ENCODE results near the gene CD164L2.
"Not testable (repeated sequence)": the region's sequence is repeated elsewhere in the genome, so short reads cannot be mapped to it uniquely, and the experiment has no call there.

CD164L2 gene

DNA sequence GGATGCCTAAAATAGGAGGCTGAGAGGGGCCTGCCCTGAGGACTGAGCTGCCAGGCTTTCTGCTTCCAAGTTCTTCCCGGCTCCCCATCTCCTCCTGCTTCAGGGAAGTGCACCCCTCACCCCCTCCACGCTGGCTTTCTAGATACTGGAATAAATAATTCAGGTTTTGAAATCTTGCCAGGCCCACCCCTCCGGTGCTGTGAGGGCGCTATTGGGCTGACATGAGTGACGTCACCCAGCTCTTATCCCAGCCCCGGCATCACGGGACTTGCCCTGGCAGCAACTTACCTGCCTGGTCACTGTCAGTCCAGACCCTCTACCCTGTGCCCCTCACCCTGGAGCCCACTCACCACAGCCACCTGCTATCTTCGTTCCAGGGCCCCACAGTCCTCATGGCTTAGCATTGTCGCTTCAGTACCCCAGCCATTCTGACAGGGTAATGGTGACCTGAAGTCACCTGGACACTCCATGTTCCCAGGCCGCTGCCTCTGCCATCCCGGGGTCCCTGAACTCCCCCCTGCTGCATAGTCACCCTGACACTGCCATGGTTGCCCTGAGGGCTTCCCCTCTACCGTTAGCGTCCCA lies 8.5 kb upstream of the CD164L2 start:
- no peaks in the 10 kb centered on the region for H3K36me3 ChIP-seq (ENCODE audit: insufficient read depth, low read length)
- peaks cover 9% of the 10 kb centered on the region for H3K27me3 ChIP-seq (ENCODE audit: insufficient read depth, low read length)
- H3K4me3 ChIP-seq (ENCODE audit: low read length), result peak overlapping the region; percentile 20
- no peak overlapping the region for H2AFZ ChIP-seq (ENCODE audit: low read depth, low read length)
- no peaks in the 10 kb centered on the region for H3K9me3 ChIP-seq (ENCODE audit: low read length)
- peaks cover 8% of the 10 kb centered on the region for H3K4me1 ChIP-seq (ENCODE audit: insufficient read depth, low read length)

GRCh38 chr1:27388337-27389005 lies 5.3 kb upstream of the CD164L2 start:
- no peak overlapping the region for H2AFZ ChIP-seq (ENCODE audit: low read depth, low read length)
- H3K9me3 ChIP-seq (ENCODE audit: low read length), result no peaks in the 10 kb centered on the region
- H3K27me3 ChIP-seq (ENCODE audit: insufficient read depth, low read length), result peaks cover 14% of the 10 kb centered on the region
- H3K4me3 ChIP-seq (ENCODE audit: low read length), result no peak overlapping the region
- peaks cover 6% of the 10 kb centered on the region for H3K4me1 ChIP-seq (ENCODE audit: insufficient read depth, low read length)
- H3K36me3 ChIP-seq (ENCODE audit: insufficient read depth, low read length), result no peaks in the 10 kb centered on the region

GRCh38 chr1:27384797-27385196 lies 1.7 kb upstream of the CD164L2 start:
- H3K27me3 ChIP-seq (ENCODE audit: insufficient read depth, low read length), result peaks cover 31% of the 10 kb centered on the region
- H3K4me1 ChIP-seq (ENCODE audit: insufficient read depth, low read length); H2AFZ ChIP-seq (ENCODE audit: low read depth, low read length); H3K36me3 ChIP-seq (ENCODE audit: insufficient read depth, low read length); H3K9me3 ChIP-seq (ENCODE audit: low read length); H3K4me3 ChIP-seq (ENCODE audit: low read length): not testable (repeated sequence)

GRCh38 chr1:27383661-27384060 lies 528 bp upstream of the CD164L2 start:
- H3K4me1 ChIP-seq (ENCODE audit: insufficient read depth, low read length), result no peaks in the 10 kb centered on the region
- no peak overlapping the region for H2AFZ ChIP-seq (ENCODE audit: low read depth, low read length)
- no peaks in the 10 kb centered on the region for H3K9me3 ChIP-seq (ENCODE audit: low read length)
- H3K27me3 ChIP-seq (ENCODE audit: insufficient read depth, low read length), result peaks cover 34% of the 10 kb centered on the region
- no peaks in the 10 kb centered on the region for H3K36me3 ChIP-seq (ENCODE audit: insufficient read depth, low read length)
- no peak overlapping the region for H3K4me3 ChIP-seq (ENCODE audit: low read length)

DNA sequence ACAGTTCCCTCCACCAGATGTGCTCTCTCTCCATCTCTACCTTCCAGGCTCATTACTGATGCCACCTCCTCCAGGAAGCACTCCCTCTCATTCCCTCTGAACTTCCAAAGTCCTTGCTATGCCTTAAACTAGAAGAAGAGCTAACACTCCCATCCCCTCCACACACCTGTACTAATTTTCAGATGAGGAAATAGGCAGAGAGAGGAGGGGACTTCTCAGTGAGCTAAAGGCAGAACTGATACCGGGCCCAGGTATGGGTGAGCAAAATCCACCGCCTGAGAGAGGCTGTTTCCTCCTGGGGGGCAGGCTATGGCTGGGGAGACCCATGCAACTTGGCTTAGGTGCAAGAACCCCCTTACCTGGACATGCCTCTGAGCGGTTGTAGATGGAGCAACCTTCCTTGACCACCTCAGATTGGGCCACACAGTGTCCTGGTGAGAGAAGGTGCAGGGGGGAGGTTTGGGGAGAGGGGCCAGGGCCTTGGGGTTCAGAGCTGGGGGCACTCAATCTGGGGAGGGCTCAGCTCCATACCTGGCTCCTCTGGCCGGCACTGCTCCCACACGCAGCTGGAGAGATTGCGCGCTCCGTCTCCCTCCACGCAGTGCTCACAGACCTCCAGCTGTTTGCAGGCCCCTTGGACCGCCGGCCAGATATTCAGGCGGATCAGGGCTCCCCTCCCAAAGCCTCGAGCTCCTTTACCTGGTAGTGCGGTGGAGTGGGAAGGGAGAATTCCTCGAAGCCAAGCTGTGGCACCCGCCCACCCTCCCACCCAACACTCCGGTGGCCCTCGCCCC lies 967 bp downstream of the CD164L2 start:
- Histone ChIP-seq H2AFZ (ENCODE audit: low read depth, low read length) (no peak overlapping the region), H3K4me1 (ENCODE audit: insufficient read depth, low read length) (no peaks in the 10 kb centered on the region)

DNA sequence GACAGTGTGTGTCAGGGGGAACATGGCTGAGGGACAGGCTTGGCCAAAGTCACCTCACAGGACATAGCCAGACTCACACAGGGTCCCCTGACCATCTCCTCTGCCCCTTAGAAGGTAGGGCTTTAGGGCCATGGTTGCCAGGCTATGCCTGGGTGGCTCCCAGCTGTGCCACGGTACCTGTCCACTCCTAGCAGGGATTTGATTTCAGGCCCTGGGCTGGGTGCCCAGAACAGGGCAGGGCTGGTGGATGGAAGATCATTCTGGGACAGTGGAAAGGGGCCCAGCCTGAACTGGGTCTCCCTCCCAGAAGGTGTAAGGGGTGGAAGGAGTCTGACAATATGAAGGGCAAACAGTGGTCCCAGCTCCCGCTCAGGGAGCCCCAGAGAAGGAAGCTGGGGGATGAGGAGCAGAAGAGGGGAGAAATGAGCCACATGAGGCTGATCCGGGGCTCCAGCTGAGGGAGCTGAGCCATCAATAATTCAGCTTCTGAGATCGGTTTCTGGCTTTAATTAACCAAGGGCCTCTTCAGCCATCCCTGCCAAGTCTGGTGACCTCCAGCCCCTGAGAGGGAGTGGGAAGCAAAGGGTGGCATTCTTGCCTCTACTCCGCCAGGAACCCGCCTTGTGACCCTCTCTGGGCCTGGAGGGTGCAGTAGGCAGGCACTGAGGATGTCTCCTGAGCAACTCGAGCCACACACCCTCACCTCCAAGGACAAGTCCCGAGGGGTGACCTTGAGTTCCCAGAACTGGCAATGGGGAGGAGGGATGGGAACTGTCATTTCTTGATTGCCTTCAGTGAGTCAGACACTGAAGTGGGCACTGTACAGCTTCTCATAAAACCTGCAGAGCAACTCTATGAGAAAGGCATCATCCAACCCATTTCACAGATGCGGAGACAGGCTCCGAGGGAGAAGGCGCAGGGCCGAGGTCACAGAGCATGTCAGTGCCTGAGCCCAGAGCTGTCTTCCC lies 2.1 kb downstream of the CD164L2 start:
- H2AFZ ChIP-seq (ENCODE audit: low read depth, low read length), result no peak overlapping the region
- no peaks in the 10 kb centered on the region for H3K4me1 ChIP-seq (ENCODE audit: insufficient read depth, low read length)
- no peaks in the 10 kb centered on the region for H3K36me3 ChIP-seq (ENCODE audit: insufficient read depth, low read length)
- peaks cover 34% of the 10 kb centered on the region for H3K27me3 ChIP-seq (ENCODE audit: insufficient read depth, low read length)
- H3K9me3 ChIP-seq (ENCODE audit: low read length), result no peaks in the 10 kb centered on the region
- H3K4me3 ChIP-seq (ENCODE audit: low read length), result no peak overlapping the region

More for the DNA sequence above, 967 bp downstream of the CD164L2 start:
- Histone ChIP-seq H3K36me3 (ENCODE audit: insufficient read depth, low read length) (no peaks in the 10 kb centered on the region), H3K4me3 (ENCODE audit: low read length) (no peak overlapping the region), H3K27me3 (ENCODE audit: insufficient read depth, low read length) (peaks cover 34% of the 10 kb centered on the region), H3K9me3 (ENCODE audit: low read length) (no peaks in the 10 kb centered on the region)

DNA sequence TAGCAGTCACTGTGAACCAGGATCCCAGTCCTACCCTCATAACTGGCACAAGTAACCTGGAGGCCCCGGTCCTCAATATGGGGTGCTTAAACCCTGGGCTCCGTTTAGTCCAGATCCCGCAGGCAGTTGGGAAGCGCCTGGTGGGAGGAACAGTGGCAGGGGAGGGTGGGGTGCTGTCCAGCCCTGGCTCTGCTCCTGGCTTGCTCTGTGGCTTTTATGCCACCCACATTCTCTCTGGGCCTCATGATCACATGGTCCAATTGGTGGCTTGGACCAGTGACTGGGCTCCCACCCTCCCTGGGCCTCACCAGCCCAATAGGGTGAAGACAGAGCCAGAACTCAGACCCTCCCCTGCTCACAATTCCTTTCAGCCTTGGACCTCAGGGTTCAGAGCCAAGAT lies 2.9 kb downstream of the CD164L2 start:
- H3K9me3 ChIP-seq (ENCODE audit: low read length), result no peaks in the 10 kb centered on the region
- no peaks in the 10 kb centered on the region for H3K4me1 ChIP-seq (ENCODE audit: insufficient read depth, low read length)
- no peaks in the 10 kb centered on the region for H3K36me3 ChIP-seq (ENCODE audit: insufficient read depth, low read length)
- H2AFZ ChIP-seq (ENCODE audit: low read depth, low read length), result no peak overlapping the region
- H3K27me3 ChIP-seq (ENCODE audit: insufficient read depth, low read length), result peaks cover 34% of the 10 kb centered on the region
- H3K4me3 ChIP-seq (ENCODE audit: low read length), result no peak overlapping the region

DNA sequence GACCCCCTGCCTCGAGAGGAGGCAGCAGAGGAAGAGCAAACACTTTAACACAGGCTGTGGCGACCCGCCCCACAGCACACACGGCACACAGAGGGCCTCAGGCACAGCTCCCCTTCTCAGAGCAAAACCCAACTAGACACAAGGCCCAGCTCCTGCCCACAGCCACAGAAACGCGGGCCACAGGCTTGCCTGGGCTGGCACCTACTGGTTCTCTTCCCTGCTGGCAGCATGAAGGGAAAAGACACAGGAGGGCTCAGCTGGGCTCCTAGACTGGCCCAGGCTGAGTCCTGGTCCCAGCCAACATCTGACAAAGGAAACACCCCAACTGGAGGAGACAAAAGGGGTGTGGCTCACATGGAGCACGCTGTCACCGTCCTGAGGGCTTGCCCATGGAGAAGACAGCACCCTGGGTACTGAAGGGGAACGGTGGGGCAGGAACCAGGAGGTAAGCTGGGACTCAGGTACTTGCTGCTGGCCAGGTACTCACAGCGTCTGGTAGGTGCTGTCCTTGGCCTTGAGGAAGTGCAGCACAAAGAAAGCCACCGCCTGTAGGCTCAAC lies 3.5 kb downstream of the CD164L2 start:
- Histone ChIP-seq H3K9me3 (ENCODE audit: low read length) (no peaks in the 10 kb centered on the region), H3K36me3 (ENCODE audit: insufficient read depth, low read length) (no peaks in the 10 kb centered on the region), H2AFZ (ENCODE audit: low read depth, low read length) (no peak overlapping the region), H3K4me3 (ENCODE audit: low read length) (no peak overlapping the region), H3K4me1 (ENCODE audit: insufficient read depth, low read length) (no peaks in the 10 kb centered on the region), H3K27me3 (ENCODE audit: insufficient read depth, low read length) (peaks cover 34% of the 10 kb centered on the region)

DNA sequence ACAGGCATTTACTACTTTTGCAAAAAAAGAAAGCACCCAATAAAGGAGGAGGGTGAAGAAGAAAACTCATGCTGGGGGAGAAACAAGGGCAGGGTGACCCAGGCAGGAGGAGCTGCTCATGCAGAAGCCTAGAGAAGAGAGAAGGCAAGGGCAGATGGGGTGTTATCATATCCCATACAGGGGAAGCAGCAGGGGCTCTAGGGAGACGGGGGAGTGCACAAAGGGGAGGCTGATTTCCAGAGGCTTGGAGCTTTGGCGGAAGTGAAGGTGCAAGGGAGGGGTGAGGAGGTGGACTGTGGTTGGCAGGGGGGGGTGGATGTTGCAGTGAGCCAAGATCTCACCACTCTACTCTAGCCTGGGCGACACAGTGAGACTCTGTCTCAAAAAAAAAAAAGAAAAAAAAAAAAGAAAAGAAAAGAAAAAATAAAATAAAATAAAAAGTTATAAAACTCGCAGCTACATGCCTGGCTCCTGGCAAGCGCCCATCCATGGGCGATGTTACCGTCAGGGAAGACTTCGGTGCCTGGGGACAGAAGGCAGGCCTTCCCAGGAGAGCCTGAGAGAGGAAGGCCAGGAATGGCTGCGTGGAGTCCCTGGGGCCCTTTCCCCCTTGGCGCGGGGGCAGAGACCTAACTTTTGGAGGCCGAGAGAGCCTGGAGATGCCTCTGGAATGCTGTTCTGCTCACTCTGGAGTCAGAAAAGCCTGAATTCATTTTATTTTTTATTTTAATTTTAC lies 5.2 kb downstream of the CD164L2 start:
- no peak overlapping the region for H2AFZ ChIP-seq (ENCODE audit: low read depth, low read length)
- H3K9me3 ChIP-seq (ENCODE audit: low read length), result no peaks in the 10 kb centered on the region
- no peaks in the 10 kb centered on the region for H3K36me3 ChIP-seq (ENCODE audit: insufficient read depth, low read length)
- H3K27me3 ChIP-seq (ENCODE audit: insufficient read depth, low read length), result peaks cover 26% of the 10 kb centered on the region
- H3K4me1 ChIP-seq (ENCODE audit: insufficient read depth, low read length), result no peaks in the 10 kb centered on the region
- H3K4me3 ChIP-seq (ENCODE audit: low read length), result no peak overlapping the region

DNA sequence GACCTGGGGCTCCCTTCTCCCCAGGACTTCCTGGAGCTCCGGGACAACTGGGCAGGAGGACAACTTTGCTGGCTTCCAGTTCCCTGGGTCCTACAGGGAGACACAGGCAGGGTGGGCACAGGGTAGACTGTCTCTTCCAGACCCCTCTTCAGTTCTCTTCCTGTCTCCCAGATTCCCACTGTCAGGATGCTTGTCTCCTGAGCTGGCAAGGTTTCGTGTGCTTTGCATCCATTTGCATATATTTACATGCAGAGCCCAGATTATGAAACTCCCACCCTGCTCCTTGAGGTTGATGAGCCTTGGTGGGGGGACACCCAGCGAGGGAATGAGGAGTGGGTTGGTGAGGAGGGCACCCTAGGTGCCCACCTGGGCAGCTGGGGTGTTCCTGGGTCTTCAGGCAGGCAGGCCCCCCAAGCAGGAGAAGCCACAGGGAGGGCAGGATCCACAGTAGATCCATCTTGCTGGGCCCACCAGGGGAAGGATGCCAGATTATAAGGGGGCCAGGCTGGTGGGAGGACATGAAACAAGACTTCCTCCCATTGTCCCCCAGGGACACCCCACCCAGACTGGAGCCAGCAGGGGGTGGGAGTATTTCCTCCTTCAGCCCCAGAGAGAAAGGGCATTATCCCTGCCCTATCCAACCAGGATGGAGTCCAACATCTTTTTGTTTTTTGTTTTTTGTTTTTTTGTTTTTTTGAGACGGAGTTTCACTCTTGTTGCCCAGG lies 8.6 kb downstream of the CD164L2 start, which contains the start of gene FCN3:
FCN3 (minus strand) TSS at position 463 of the 725 bp plus-strand sequence; CDS start at position 457, 6 bp downstream.
- Histone ChIP-seq H2AFZ (ENCODE audit: low read depth, low read length) (no peak within 1 kb of the TSS), H3K9me3 (ENCODE audit: low read length) (no peaks in the 10 kb centered on the region), H3K27me3 (ENCODE audit: insufficient read depth, low read length) (peaks cover 2% of the 10 kb centered on the region), H3K4me1 (ENCODE audit: insufficient read depth, low read length) (no peaks in the 10 kb centered on the region), H3K4me3 (ENCODE audit: low read length) (no peak within 1 kb of the TSS), H3K36me3 (ENCODE audit: insufficient read depth, low read length) (no peaks in the 10 kb centered on the region)

DNA sequence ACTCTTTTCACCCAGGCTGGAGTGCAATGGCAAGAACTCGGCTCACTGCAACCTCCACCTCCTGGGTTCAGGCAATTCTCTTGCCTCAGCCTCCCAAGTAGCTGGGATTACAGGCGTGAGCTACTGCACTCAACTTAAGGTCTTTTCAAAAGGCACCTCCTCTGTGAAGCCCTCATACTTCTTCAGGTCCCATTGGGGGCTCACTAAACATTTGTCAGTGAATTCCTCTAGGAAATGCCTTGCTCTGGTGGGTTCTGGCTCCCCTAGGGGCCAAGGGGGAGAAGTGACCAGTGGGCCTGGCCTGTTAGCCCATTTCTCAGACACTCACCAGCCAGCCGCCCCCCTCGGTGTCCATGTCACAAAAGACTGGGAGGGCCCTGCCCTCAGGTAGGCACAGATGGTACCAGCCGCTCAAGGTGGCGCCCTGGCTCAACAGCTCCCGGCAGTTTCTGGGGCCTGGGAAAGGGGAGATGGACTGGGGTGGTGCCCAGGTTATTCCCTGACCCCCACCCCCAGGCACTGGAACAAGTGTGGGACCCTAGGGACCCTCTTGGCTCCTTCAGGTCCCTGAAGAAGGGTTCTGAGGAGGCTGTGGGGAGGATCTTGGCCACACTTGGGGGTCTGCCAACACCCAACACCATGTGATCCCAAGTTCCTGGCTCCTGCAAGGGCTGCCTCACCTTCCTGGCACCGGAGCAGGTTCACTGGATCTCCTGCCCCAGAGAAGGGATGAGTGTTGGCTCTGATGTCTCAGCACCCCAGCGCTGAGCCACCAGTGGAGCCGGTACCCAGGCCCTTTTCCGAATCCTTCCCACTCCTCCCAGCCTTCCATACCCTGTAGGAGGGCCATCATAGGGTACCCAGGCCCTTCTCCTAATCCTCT lies 10.1 kb downstream of the CD164L2 start:
- no peak overlapping the region for H2AFZ ChIP-seq (ENCODE audit: low read depth, low read length)
- no peak overlapping the region for H3K4me3 ChIP-seq (ENCODE audit: low read length)
- H3K27me3 ChIP-seq (ENCODE audit: insufficient read depth, low read length), result no peaks in the 10 kb centered on the region
- no peaks in the 10 kb centered on the region for H3K36me3 ChIP-seq (ENCODE audit: insufficient read depth, low read length)
- H3K4me1 ChIP-seq (ENCODE audit: insufficient read depth, low read length), result no peaks in the 10 kb centered on the region
- H3K9me3 ChIP-seq (ENCODE audit: low read length), result no peaks in the 10 kb centered on the region
